Heart left ventricle (tissue), 16 donors: ENCODE results near the gene ERCC6L. TPM values are rescaled to one million over a fixed set of nuclear protein-coding genes. Genes with fewer than 3 reads are reported as not detected.

ENCODE experiments used
- ATAC-seq, 4 donors: fragments of 200-7000 bp; cut with Tn5 transposase; one replicate each; pipeline ENCODE4 v1.9.1; 2020 to 2022; ENCODE audit warnings: moderate library complexity in 4 of 4, mild to moderate bottlenecking in 3 of 4, moderate number of reproducible peaks in 1 of 4
- DNase-seq, 5 donors: peaks; one replicate each; pipeline ENCODE4 v3.0.0-alpha.2; 2020
- H3K27ac ChIP-seq, 12 donors: fragments of 200-600 bp; sonication (generic) in 4 of 12; one replicate each; pipeline versions ENCODE4 v1.5.0 to v1.8.0; 2016 to 2022; ENCODE audit warnings: mild to moderate bottlenecking in 2 of 12
- H3K27me3 ChIP-seq, 9 donors: fragments of 200-600 bp; sonication (generic) in 2 of 9; one replicate each; pipeline versions ENCODE4 v1.5.1 to v1.8.0; 2016 to 2022; ENCODE audit warnings: mild to moderate bottlenecking in 3 of 9
- H3K36me3 ChIP-seq, 9 donors: fragments of 200-600 bp; sonication (generic) in 2 of 9; one replicate each; pipeline versions ENCODE4 v1.5.0 to v1.8.0; 2018 to 2022; ENCODE audit warnings: mild to moderate bottlenecking in 2 of 9
- H3K4me1 ChIP-seq, 12 donors: fragments of 200-600 bp; sonication (generic) in 4 of 12; one replicate each; pipeline versions ENCODE4 v1.5.0 to v1.8.0; 2016 to 2022; ENCODE audit warnings: mild to moderate bottlenecking in 3 of 12
- H3K4me3 ChIP-seq, 12 donors: fragments of 200-600 bp; sonication (generic) in 4 of 12; one replicate each; pipeline versions ENCODE4 v1.5.0 to v1.8.0; 2017 to 2022; ENCODE audit warnings: mild to moderate bottlenecking in 9 of 12, moderate library complexity in 4 of 12
- H3K9me3 ChIP-seq, 12 donors: fragments of 200-600 bp; sonication (generic) in 4 of 12; one replicate each; pipeline versions ENCODE4 v1.5.0 to v1.8.0; 2016 to 2022; ENCODE audit warnings: mild to moderate bottlenecking in 1 of 12
- POLR2A ChIP-seq, 2 donors: fragments of 450-650 bp; IDR thresholded peaks; one replicate each; pipeline ENCODE4 v1.6.1; 2017; ENCODE audit warnings: antibody characterized with exemption in 2 of 2, mild to moderate bottlenecking in 2 of 2, moderate library complexity in 2 of 2
- WGBS, 4 donors: extraction: QIAGEN DNeasy Blood & Tissue Kit in 2 of 4; methylation state at CpG; one replicate each; pipeline versions ENCODE4 v1.1.5 to v1.1.7; 2013 to 2018; 5-methylcytosine and 5-hydroxymethylcytosine counted together
- intact Hi-C, 10 donors: fragments of 100-400 bp; cut with DNase I; formaldehyde crosslinking; loops; one replicate each; pipeline versions ENCODE4 v1.11.1 to v1.14.2; 2022
- polyA plus RNA-seq, 2 donors: library from polyadenylated mRNA; stranded (reverse); fragments of 200-250 nt; gene quantifications; one replicate each; pipeline ENCODE4 v1.2.3, GENCODE V29; 2013
- total RNA-seq, 9 donors: library from RNA; depleted of rRNA in 2 of 9; stranded (reverse); fragments of >200 nt in 2 of 9; fragmentation: NEBNext Ultra II Directional in 3 of 9; extraction: Animal tissue kit (Norgen Biotek cat#: 25700) in 3 of 9; gene quantifications; one replicate each; pipeline versions ENCODE4 v1.1.0 to v1.2.4, GENCODE V29; 2016 to 2023
- TF ChIP-seq, protein P1 (sequence below), 12 donors: fragments of 200-600 bp; sonication (generic) in 4 of 12; IDR thresholded peaks; one replicate each; pipeline versions ENCODE4 v1.5.0 to v1.8.0; 2018 to 2022; ENCODE audit warnings: antibody characterized with exemption in 12 of 12, mild to moderate bottlenecking in 5 of 12
- donor health status: ischemic (EF 13 %, LVEDD 7.1; RV severe dilation, severe dysfunction).
- donor health status: healthy with polysubstance abuse.
- donor health status: DM: no; HTN: yes; CAD: no.
- donor health status: DM: no; HTN: no; CAD: no.
- donor health status: ischemic (EF 25% LVEDD 6.9; RV normal size, moderate dysfunction).
- donor health status: ischemic (EF 25% LVEDD 5.7; RV mildly dilated, moderate dysfunction).
- donor health status: healthy.
- donor health status: DM: yes; HTN: yes; CAD: no.
- donor health status: ischemic (EF 35%, LVEDD 5.7; RV mildly dilated, moderate dysfunction).
- donor health status: nonischemic (EF 11% LVEDD 7.7; RV severe dilation, severe dysfunction).
- donor health status: DM: yes; HTN: yes; CAD: no.
- donor health status: PGD.
- donor health status: ischemic (EF 29% LVEDD 5.4; RV normal size, mild dysfunction).
- donor health status: nonischemic (EF 23%, LVEDD 6.1; RV moderate dilation, normal function).

Gene ERCC6L
- total and polyA plus RNA-seq, 11 donors: 0.01 to 0.45 (median 0.13) TPM; not detected in 7

DNA sequence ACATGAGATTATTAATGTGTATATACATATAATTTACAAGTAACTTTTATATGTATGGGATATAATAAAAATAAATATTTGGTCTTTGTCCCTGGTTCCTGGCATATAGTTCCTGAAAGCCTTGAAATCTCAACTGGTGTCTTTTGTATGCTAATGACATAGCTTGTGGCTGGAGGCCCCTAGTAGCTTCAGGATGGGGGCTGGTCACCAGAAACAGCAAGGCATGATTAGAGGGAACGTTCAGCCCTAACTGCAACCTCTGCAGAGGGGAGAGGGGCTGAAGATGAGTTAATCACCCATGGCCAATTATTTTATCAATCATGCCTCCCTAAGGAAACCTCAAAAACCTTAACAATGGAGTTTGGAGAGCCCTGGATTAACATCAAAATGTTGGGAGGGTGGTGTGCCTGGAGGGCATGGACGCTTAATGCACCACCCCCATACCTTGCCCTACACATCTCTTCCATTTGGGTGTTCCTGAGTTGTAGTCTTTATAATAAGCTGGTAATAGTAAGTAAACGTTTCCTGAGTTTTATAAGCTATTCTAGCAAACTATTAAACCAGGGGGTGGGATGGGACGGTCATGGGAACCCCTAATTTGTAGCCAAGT lies 35.9 kb downstream of the ERCC6L start:
- H3K36me3 ChIP-seq: peaks cover 0 to 53% (median 18%) of the 10 kb centered on the region in 9 donors
- WGBS, 4 donors: 58 to 93% (median 75%) methylated on average over 4 of the region's 4 CpGs
- ATAC-seq (no peak), DNase-seq (no peak)
- H3K27ac ChIP-seq: no peak overlapping the region
- no peak overlapping the region for H3K4me3 ChIP-seq
- H3K9me3 ChIP-seq: no peaks in the 10 kb centered on the region
- no peaks in the 10 kb centered on the region for H3K27me3 ChIP-seq
- TF ChIP-seq, protein P1, sequence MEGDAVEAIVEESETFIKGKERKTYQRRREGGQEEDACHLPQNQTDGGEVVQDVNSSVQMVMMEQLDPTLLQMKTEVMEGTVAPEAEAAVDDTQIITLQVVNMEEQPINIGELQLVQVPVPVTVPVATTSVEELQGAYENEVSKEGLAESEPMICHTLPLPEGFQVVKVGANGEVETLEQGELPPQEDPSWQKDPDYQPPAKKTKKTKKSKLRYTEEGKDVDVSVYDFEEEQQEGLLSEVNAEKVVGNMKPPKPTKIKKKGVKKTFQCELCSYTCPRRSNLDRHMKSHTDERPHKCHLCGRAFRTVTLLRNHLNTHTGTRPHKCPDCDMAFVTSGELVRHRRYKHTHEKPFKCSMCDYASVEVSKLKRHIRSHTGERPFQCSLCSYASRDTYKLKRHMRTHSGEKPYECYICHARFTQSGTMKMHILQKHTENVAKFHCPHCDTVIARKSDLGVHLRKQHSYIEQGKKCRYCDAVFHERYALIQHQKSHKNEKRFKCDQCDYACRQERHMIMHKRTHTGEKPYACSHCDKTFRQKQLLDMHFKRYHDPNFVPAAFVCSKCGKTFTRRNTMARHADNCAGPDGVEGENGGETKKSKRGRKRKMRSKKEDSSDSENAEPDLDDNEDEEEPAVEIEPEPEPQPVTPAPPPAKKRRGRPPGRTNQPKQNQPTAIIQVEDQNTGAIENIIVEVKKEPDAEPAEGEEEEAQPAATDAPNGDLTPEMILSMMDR (IDR thresholded peaks at IDR 0.05): no peak
- intact Hi-C loops: no loop called here
- H3K4me1 ChIP-seq: no peaks in the 10 kb centered on the region

- TF ChIP-seq, protein P1 (IDR thresholded peaks at IDR 0.05): no peak
- TF ChIP-seq POLR2A (IDR thresholded peaks at IDR 0.05): no peak
- Histone ChIP-seq H3K9me3 (no peaks in the 10 kb centered on the region), H3K4me3 (no peak overlapping the region), H3K27ac (no peak overlapping the region), H3K27me3 (no peaks in the 10 kb centered on the region), H3K36me3 (peaks cover 0 to 56% (median 27%) of the 10 kb centered on the region in 9 donors), H3K4me1 (no peaks in the 10 kb centered on the region)
- ATAC-seq (no peak), DNase-seq (no peak)
- WGBS, 4 donors: 71 to 78% (median 74%) methylated on average over 7 of the region's 7 CpGs
- intact Hi-C loops: no loop called here
Measured at GRCh38 chrX:72201836-72202536, 36.8 kb downstream of the ERCC6L start.

GRCh38 chrX:72182924-72183323 lies 55.9 kb downstream of the ERCC6L start:
- WGBS, 4 donors: 70 to 95% (median 87%) methylated on average over 2 of the region's 2 CpGs
- ATAC-seq (no peak), DNase-seq (no peak)
- Histone ChIP-seq H3K27ac (no peak overlapping the region), H3K9me3 (no peaks in the 10 kb centered on the region), H3K36me3 (peaks cover 0 to 18% (median 12%) of the 10 kb centered on the region in 9 donors), H3K4me1 (peaks cover 0 to 24% (median 10%) of the 10 kb centered on the region in 12 donors), H3K4me3 (peak overlapping the region in 6 of 12 donors; percentile 74 to 89 (median 83)), H3K27me3 (peaks cover 0 to 7% (median 0%) of the 10 kb centered on the region in 9 donors)
- intact Hi-C loops: no loop called here
- no peak for TF ChIP-seq POLR2A (IDR thresholded peaks at IDR 0.05)
- TF ChIP-seq, protein P1 (IDR thresholded peaks at IDR 0.05): no peak
